NB4 (cell line): ENCODE measurements around the gene CAMSAP3.
A peak's percentile ranks its signal among the peaks of the same experiment; 100 is the strongest.

Experiments
- DNase-seq: peaks from one replicate; pipeline ENCODE4 v3.0.0; 2010; ENCODE audit warnings: low read depth
- H3K4me3 ChIP-seq: one replicate; pipeline ENCODE4 v1.5.1; 2011; ENCODE audit warnings: mild to moderate bottlenecking, low read depth, low read length, moderate library complexity
- CTCF ChIP-seq: IDR thresholded peaks from one replicate; pipeline ENCODE4 v1.5.1; 2012; ENCODE audit warnings: low read depth, low read length
- MAX ChIP-seq: IDR thresholded peaks from 2 replicates; pipeline ENCODE4 v1.6.1; 2011; ENCODE audit warnings: low read depth, low read length
- MYC ChIP-seq: IDR thresholded peaks from 2 replicates; pipeline ENCODE4 v1.6.1; 2011; ENCODE audit warnings: low read depth, low read length
- POLR2A ChIP-seq: IDR thresholded peaks from 2 replicates; pipeline ENCODE4 v1.6.1; 2011; ENCODE audit warnings: mild to moderate bottlenecking; ENCODE audit not compliant: insufficient read length; ENCODE audit errors: extremely low read depth

CAMSAP3 gene

GRCh38 chr19:7595466-7596133 is at the start of gene CAMSAP3:
Gene CAMSAP3, plus strand, starts transcription at chr19:7595863. Its CDS starts 140 bp downstream, at chr19:7596003.
- no peak for TF ChIP-seq CTCF
- TF ChIP-seq MYC = no peak
- no peak for TF ChIP-seq POLR2A
- TF ChIP-seq MAX = no peak
- no peak within 1 kb of the TSS for H3K4me3 ChIP-seq
- no peak for DNase-seq

- peak; percentile 76 for DNase-seq
Observed at GRCh38 chr19:7545904-7546303, 49.8 kb upstream of the CAMSAP3 start.

GRCh38 chr19:7547159-7547558 is 48.5 kb upstream of the CAMSAP3 start:
- no peak for DNase-seq
- TF ChIP-seq MAX = no peak
- TF ChIP-seq CTCF = no peak
- no peak for TF ChIP-seq MYC
- TF ChIP-seq POLR2A = no peak
- H3K4me3 ChIP-seq = no peak overlapping the region

More at GRCh38 chr19:7545904-7546303, 49.8 kb upstream of the CAMSAP3 start:
- no peak overlapping the region for H3K4me3 ChIP-seq
- TF ChIP-seq MAX = no peak
- TF ChIP-seq CTCF = no peak
- no peak for TF ChIP-seq MYC
- TF ChIP-seq POLR2A = no peak

GRCh38 chr19:7549429-7550148 is 46.1 kb upstream of the CAMSAP3 start:
- H3K4me3 ChIP-seq = no peak overlapping the region
- no peak for TF ChIP-seq CTCF
- no peak for TF ChIP-seq MYC
- TF ChIP-seq POLR2A = no peak
- TF ChIP-seq MAX = no peak
- no peak for DNase-seq

GRCh38 chr19:7550169-7550770 is 45.4 kb upstream of the CAMSAP3 start:
- TF ChIP-seq MYC (no peak), CTCF (no peak), MAX (no peak), POLR2A (no peak)
- DNase-seq = no peak
- no peak overlapping the region for H3K4me3 ChIP-seq
